ENCODE data around the gene NPAS2.

NPAS2 gene

DNA sequence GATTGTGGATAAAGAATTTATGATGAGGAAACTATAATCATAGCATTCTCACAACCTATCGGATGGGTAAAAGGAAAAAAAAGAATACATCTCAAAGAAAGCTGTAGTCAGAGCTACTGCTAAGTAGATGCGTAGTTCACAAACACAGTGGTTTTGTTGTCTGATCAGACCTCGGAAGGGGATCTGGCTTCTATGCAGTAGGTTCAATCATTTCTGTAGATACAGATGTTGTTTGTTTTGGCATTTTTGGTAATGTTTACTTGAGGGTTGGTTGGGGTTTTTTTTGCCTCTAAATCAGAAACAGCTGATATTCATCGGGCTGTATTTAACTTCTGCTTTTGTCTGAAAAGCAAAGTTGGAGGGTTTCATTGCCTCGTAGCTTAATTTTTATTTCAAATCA is 42.1 kb downstream of the NPAS2 start:
- no peak overlapping the region for H3K27ac ChIP-seq (ENCODE audit: low read length)
- peaks cover 11% of the 10 kb centered on the region for H3K27me3 ChIP-seq (ENCODE audit: low read depth, low read length)
- H3K9ac ChIP-seq (ENCODE audit: low read length): no peak overlapping the region
- no peaks in the 10 kb centered on the region for H4K20me1 ChIP-seq (ENCODE audit: insufficient read depth, low read length)
- no peak overlapping the region for H3K4me2 ChIP-seq (ENCODE audit: low read length)
- no peaks in the 10 kb centered on the region for H3K36me3 ChIP-seq (replicated peaks; ENCODE audit: low read depth, low read length)
- no peak overlapping the region for H3K4me3 ChIP-seq (ENCODE audit: low read length)
- H3K9me3 ChIP-seq (ENCODE audit: insufficient read depth, low read length): no peaks in the 10 kb centered on the region
- no peaks in the 10 kb centered on the region for H3K79me2 ChIP-seq (ENCODE audit: low read length)
- TF ChIP-seq EZH2phosphoT487 (IDR thresholded peaks at IDR 0.05; ENCODE audit: low read depth): no peak
- TF ChIP-seq, protein P1, sequence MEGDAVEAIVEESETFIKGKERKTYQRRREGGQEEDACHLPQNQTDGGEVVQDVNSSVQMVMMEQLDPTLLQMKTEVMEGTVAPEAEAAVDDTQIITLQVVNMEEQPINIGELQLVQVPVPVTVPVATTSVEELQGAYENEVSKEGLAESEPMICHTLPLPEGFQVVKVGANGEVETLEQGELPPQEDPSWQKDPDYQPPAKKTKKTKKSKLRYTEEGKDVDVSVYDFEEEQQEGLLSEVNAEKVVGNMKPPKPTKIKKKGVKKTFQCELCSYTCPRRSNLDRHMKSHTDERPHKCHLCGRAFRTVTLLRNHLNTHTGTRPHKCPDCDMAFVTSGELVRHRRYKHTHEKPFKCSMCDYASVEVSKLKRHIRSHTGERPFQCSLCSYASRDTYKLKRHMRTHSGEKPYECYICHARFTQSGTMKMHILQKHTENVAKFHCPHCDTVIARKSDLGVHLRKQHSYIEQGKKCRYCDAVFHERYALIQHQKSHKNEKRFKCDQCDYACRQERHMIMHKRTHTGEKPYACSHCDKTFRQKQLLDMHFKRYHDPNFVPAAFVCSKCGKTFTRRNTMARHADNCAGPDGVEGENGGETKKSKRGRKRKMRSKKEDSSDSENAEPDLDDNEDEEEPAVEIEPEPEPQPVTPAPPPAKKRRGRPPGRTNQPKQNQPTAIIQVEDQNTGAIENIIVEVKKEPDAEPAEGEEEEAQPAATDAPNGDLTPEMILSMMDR (IDR thresholded peaks at IDR 0.05; ENCODE audit: low read depth, low read length): no peak
- no peak overlapping the region for H2AFZ ChIP-seq (ENCODE audit: low read depth, low read length)
- H3K4me1 ChIP-seq (ENCODE audit: low read length): no peaks in the 10 kb centered on the region

DNA sequence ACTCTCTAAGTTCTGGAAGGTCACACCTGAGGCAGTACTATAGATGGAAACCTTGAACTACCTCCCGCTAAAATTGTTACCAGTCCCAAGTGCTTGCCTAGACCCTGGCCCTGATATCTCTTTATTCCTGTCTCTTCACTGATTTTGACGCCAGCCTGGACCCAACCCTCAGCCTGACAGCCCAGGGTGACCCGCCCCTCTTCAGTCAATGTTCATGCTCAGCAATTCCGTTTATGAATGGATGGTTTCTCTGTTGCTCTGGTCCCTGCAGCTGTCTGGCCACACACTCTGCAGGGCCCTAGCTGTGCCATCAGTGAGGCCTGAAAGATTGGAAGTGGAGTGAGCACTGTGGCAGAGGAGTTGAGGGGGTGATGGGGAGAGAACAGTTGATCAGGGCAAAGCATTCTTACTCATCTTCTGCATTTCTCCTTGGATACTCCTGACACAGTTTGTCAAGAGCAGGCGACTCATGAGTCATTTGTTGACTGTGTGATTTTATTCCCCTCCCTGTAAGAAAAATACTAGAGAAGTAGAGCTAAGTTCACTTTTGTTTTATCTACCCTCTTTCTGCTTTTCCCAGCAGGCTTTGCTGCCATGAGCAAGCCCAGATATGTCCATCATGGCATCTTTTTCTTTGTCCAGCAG is 46.0 kb downstream of the NPAS2 start:
- H3K4me3 ChIP-seq (ENCODE audit: low read length): no peak overlapping the region
- H3K79me2 ChIP-seq (ENCODE audit: low read length): no peaks in the 10 kb centered on the region
- no peaks in the 10 kb centered on the region for H4K20me1 ChIP-seq (ENCODE audit: insufficient read depth, low read length)
- peaks cover 11% of the 10 kb centered on the region for H3K27me3 ChIP-seq (ENCODE audit: low read depth, low read length)
- no peak overlapping the region for H3K27ac ChIP-seq (ENCODE audit: low read length)
- peaks cover 5% of the 10 kb centered on the region for H3K9me3 ChIP-seq (ENCODE audit: insufficient read depth, low read length)
- TF ChIP-seq EZH2phosphoT487 (IDR thresholded peaks at IDR 0.05; ENCODE audit: low read depth): no peak
- TF ChIP-seq, protein P1 (IDR thresholded peaks at IDR 0.05; ENCODE audit: low read depth, low read length): no peak
- no peak overlapping the region for H3K9ac ChIP-seq (ENCODE audit: low read length)
- no peaks in the 10 kb centered on the region for H3K4me1 ChIP-seq (ENCODE audit: low read length)
- H3K4me2 ChIP-seq (ENCODE audit: low read length): no peak overlapping the region
- H3K36me3 ChIP-seq (replicated peaks; ENCODE audit: low read depth, low read length): no peaks in the 10 kb centered on the region
- no peak overlapping the region for H2AFZ ChIP-seq (ENCODE audit: low read depth, low read length)

DNA sequence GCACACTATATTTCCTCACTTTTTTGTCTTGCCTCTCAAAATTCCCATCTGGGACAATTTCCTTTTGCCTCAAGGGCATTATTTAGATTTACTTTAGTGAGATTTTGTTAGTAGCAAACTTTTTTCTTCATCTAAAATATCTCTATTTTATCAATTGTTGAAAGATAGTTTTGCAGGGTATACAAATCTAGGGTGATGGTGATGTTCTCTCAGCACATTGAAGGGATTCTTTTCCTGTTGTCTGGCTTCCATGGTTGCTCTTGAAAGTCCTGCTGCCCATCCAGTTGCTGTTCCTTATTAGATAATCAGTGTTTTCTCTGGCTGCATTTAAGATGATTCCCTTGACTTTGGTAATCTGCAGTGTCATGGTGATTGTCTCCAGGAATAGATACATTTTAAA is 48.1 kb downstream of the NPAS2 start:
- H3K4me3 ChIP-seq (ENCODE audit: low read length): no peak overlapping the region
- H3K9ac ChIP-seq (ENCODE audit: low read length): no peak overlapping the region
- H3K27me3 ChIP-seq (ENCODE audit: low read depth, low read length): peaks cover 11% of the 10 kb centered on the region
- no peak for TF ChIP-seq EZH2phosphoT487 (IDR thresholded peaks at IDR 0.05; ENCODE audit: low read depth)
- TF ChIP-seq, protein P1 (IDR thresholded peaks at IDR 0.05; ENCODE audit: low read depth, low read length): no peak
- no peaks in the 10 kb centered on the region for H4K20me1 ChIP-seq (ENCODE audit: insufficient read depth, low read length)
- no peak overlapping the region for H3K4me2 ChIP-seq (ENCODE audit: low read length)
- no peak overlapping the region for H2AFZ ChIP-seq (ENCODE audit: low read depth, low read length)
- no peaks in the 10 kb centered on the region for H3K79me2 ChIP-seq (ENCODE audit: low read length)
- H3K9me3 ChIP-seq (ENCODE audit: insufficient read depth, low read length): peaks cover 5% of the 10 kb centered on the region
- H3K4me1 ChIP-seq (ENCODE audit: low read length): no peaks in the 10 kb centered on the region
- H3K27ac ChIP-seq (ENCODE audit: low read length): no peak overlapping the region
- no peaks in the 10 kb centered on the region for H3K36me3 ChIP-seq (replicated peaks; ENCODE audit: low read depth, low read length)

DNA sequence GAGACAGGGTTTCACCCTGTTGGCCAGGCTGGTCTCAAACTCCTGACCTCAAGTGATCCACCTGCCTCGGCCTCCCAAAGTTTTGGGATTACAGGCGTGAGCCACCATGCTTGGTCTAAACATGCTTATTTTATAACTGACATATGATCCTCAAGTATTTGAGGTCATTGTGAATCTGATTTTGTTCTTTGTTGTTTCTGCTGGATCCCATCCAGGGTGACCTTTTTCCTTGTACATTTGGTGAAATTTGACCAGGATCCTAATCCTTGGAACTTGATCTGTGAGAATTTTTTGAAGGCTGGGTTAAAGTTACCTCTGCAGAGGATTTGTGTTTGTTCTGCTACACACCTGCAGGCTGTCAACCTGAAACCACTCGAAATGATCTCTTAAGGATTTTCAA is 49.2 kb downstream of the NPAS2 start:
- Histone ChIP-seq H3K4me2 (ENCODE audit: low read length) (no peak overlapping the region), H4K20me1 (ENCODE audit: insufficient read depth, low read length) (no peaks in the 10 kb centered on the region), H3K9me3 (ENCODE audit: insufficient read depth, low read length) (peaks cover 5% of the 10 kb centered on the region), H3K4me3 (ENCODE audit: low read length) (no peak overlapping the region), H3K27ac (ENCODE audit: low read length) (no peak overlapping the region), H3K4me1 (ENCODE audit: low read length) (no peaks in the 10 kb centered on the region), H3K27me3 (ENCODE audit: low read depth, low read length) (peaks cover 11% of the 10 kb centered on the region), H3K79me2 (ENCODE audit: low read length) (no peaks in the 10 kb centered on the region), H3K36me3 (replicated peaks; ENCODE audit: low read depth, low read length) (no peaks in the 10 kb centered on the region), H3K9ac (ENCODE audit: low read length) (no peak overlapping the region), H2AFZ (ENCODE audit: low read depth, low read length) (no peak overlapping the region)
- TF ChIP-seq, protein P1 (IDR thresholded peaks at IDR 0.05; ENCODE audit: low read depth, low read length): no peak
- no peak for TF ChIP-seq EZH2phosphoT487 (IDR thresholded peaks at IDR 0.05; ENCODE audit: low read depth)
